Measurements from ENCODE around the gene TIMM17A. TPM values are rescaled to one million over a fixed set of nuclear protein-coding genes. Genes with fewer than 3 reads are reported as not detected.

The TIMM17A gene
- total RNA-seq, 1 experiment from 2014 or later: 56.1 TPM

GRCh38 chr1:201984446-201984845 lies 29.1 kb downstream of the TIMM17A start:
- POLR2A ChIA-PET: interaction anchor here (0.7 kb wide), 1 partner anchor 120 kb away, joined by 4 read pairs; no protein-coding TSS in a partner anchor
- peaks cover 8% of the 10 kb centered on the region for H3K27me3 Mint-ChIP-seq (ENCODE audit: low read depth)
- DNase-seq (ENCODE audit: low spot score): no peak
- ATAC-seq: no peak
- H3K9me3 Mint-ChIP-seq: no peaks in the 10 kb centered on the region
- peaks cover 10% of the 10 kb centered on the region for H3K36me3 Mint-ChIP-seq
- no peak overlapping the region; the same call in 1 of the 2 replicates for H3K27ac Mint-ChIP-seq
- H3K4me1 Mint-ChIP-seq: peaks cover 26% of the 10 kb centered on the region
- TF ChIP-seq AR (CRISPR knock-in tag; IDR thresholded peaks at IDR 0.05) (no peak), MXD4 (CRISPR knock-in tag; IDR thresholded peaks at IDR 0.05; ENCODE audit: borderline replicate concordance) (no peak), HMGXB4 (CRISPR knock-in tag; IDR thresholded peaks at IDR 0.05) (no peak)
- CTCF ChIA-PET: interaction anchor here (0.6 to 1.8 kb wide), 3 partner anchors 15 to 89 kb away, joined by 3 to 10 read pairs (median 4); no protein-coding TSS in a partner anchor
- H3K4me3 Mint-ChIP-seq: peak overlapping the region; percentile 100

GRCh38 chr1:201985355-201985754 lies 30.1 kb downstream of the TIMM17A start:
- Mint-ChIP-seq H3K4me1 (peaks cover 26% of the 10 kb centered on the region), H3K27me3 (ENCODE audit: low read depth) (peaks cover 8% of the 10 kb centered on the region), H3K9me3 (no peaks in the 10 kb centered on the region), H3K4me3 (no peak overlapping the region), H3K27ac (no peak overlapping the region; the same call in 1 of the 2 replicates), H3K36me3 (peaks cover 18% of the 10 kb centered on the region)
- no peak for TF ChIP-seq FOXP1 (CRISPR knock-in tag; IDR thresholded peaks at IDR 0.05; ENCODE audit: borderline replicate concordance)
- no peak for TF ChIP-seq PRRX2 (CRISPR knock-in tag; IDR thresholded peaks at IDR 0.05)
- no peak for TF ChIP-seq JAZF1 (CRISPR knock-in tag; IDR thresholded peaks at IDR 0.05)
- ATAC-seq (no peak), DNase-seq (ENCODE audit: low spot score) (no peak)
- POLR2A ChIA-PET: interaction anchor here (0.7 to 1.2 kb wide), 2 partner anchors 90 to 119 kb away, joined by 3 to 4 read pairs; no protein-coding TSS in a partner anchor
- CTCF ChIA-PET: interaction anchor here (0.8 to 1.8 kb wide), 2 partner anchors 14 to 90 kb away, joined by 4 to 10 read pairs; no protein-coding TSS in a partner anchor

GRCh38 chr1:201988601-201989000 lies 33.3 kb downstream of the TIMM17A start:
- DNase-seq (ENCODE audit: low spot score) (no peak), ATAC-seq (no peak)
- H3K36me3 Mint-ChIP-seq: peaks cover 44% of the 10 kb centered on the region
- CTCF ChIA-PET: interaction anchor here (0.9 kb wide), 1 partner anchor 93 kb away, joined by 3 read pairs; no protein-coding TSS in a partner anchor
- H3K4me3 Mint-ChIP-seq: no peak overlapping the region
- no peaks in the 10 kb centered on the region for H3K27me3 Mint-ChIP-seq (ENCODE audit: low read depth)
- H3K27ac Mint-ChIP-seq: peak overlapping the region; percentile 45; the same call in 1 of the 2 replicates
- H3K4me1 Mint-ChIP-seq: peaks cover 19% of the 10 kb centered on the region
- POLR2A ChIA-PET: interaction anchor here (0.5 kb wide), 1 partner anchor 65 kb away, joined by 3 read pairs; no protein-coding TSS in a partner anchor
- TF ChIP-seq ATF3 (CRISPR knock-in tag; conservative IDR thresholded peaks at IDR 0.05): no peak
- no peak for TF ChIP-seq PRDM15 (CRISPR knock-in tag; IDR thresholded peaks at IDR 0.05)
- H3K9me3 Mint-ChIP-seq: no peaks in the 10 kb centered on the region
